ES-I3 (cell line): ENCODE measurements around the gene EIF4B.

Experiments
- H3K36me3 ChIP-seq: 2 replicates; pipeline ENCODE4 v1.6.1; 2013; ENCODE audit warnings: mild to moderate bottlenecking, low read length, control low read depth, moderate library complexity; ENCODE audit not compliant: insufficient read depth
- H3K4me1 ChIP-seq: 2 replicates; pipeline ENCODE4 v1.6.1; 2013; ENCODE audit warnings: mild to moderate bottlenecking, control low read depth, low read length; ENCODE audit not compliant: insufficient read depth
- H3K9ac ChIP-seq: 2 replicates; pipeline ENCODE4 v1.6.1; 2013; ENCODE audit warnings: low read depth, mild to moderate bottlenecking, low read length, moderate library complexity
- H3K9me3 ChIP-seq: 2 replicates; pipeline ENCODE4 v1.6.1; 2013; ENCODE audit warnings: mild to moderate bottlenecking, low read length, moderate library complexity; ENCODE audit not compliant: control insufficient read depth, insufficient read depth

Gene EIF4B

GRCh38 chr12:53046655-53047220 is 40.5 kb downstream of the EIF4B start:
- H3K36me3 ChIP-seq = no peaks in the 10 kb centered on the region
- H3K9me3 ChIP-seq = no peaks in the 10 kb centered on the region
- H3K9ac ChIP-seq = peak overlapping the region; percentile 79
- H3K4me1 ChIP-seq = peaks cover 47% of the 10 kb centered on the region

GRCh38 chr12:53047221-53048032 is 41.2 kb downstream of the EIF4B start:
- peaks cover 48% of the 10 kb centered on the region for H3K4me1 ChIP-seq
- no peaks in the 10 kb centered on the region for H3K36me3 ChIP-seq
- H3K9ac ChIP-seq = peak overlapping the region; percentile 79
- H3K9me3 ChIP-seq = no peaks in the 10 kb centered on the region

- Histone ChIP-seq H3K36me3 (no peaks in the 10 kb centered on the region), H3K9me3 (no peaks in the 10 kb centered on the region), H3K4me1 (peaks cover 49% of the 10 kb centered on the region), H3K9ac (peak overlapping the region; percentile 61)
These were observed 42.0 kb downstream of the EIF4B start for GRCh38 chr12:53048033-53048779.

GRCh38 chr12:53048780-53049401 is 42.6 kb downstream of the EIF4B start:
- Histone ChIP-seq H3K36me3 (no peaks in the 10 kb centered on the region), H3K9me3 (no peaks in the 10 kb centered on the region), H3K4me1 (peaks cover 51% of the 10 kb centered on the region), H3K9ac (peak overlapping the region; percentile 22; the same call in 1 of the 2 replicates)

GRCh38 chr12:53049571-53050318 is 43.5 kb downstream of the EIF4B start, which contains the start of gene TNS2:
Gene TNS2, plus strand, starts transcription at chr12:53050065. Its CDS starts 121 bp downstream, at chr12:53050186.
- H3K4me1 ChIP-seq = peaks cover 47% of the 10 kb centered on the region
- H3K9me3 ChIP-seq = no peaks in the 10 kb centered on the region
- peak within 1 kb of the TSS; percentile 22; the same call in 1 of the 2 replicates for H3K9ac ChIP-seq
- H3K36me3 ChIP-seq = no peaks in the 10 kb centered on the region

GRCh38 chr12:53050426-53051057 is 44.3 kb downstream of the EIF4B start:
- no peaks in the 10 kb centered on the region for H3K36me3 ChIP-seq
- peak overlapping the region; percentile 22; the same call in 1 of the 2 replicates for H3K9ac ChIP-seq
- peaks cover 39% of the 10 kb centered on the region for H3K4me1 ChIP-seq
- no peaks in the 10 kb centered on the region for H3K9me3 ChIP-seq

- Histone ChIP-seq H3K4me1 (peaks cover 35% of the 10 kb centered on the region), H3K9me3 (no peaks in the 10 kb centered on the region), H3K9ac (no peak overlapping the region), H3K36me3 (no peaks in the 10 kb centered on the region)
These were observed 45.0 kb downstream of the EIF4B start for GRCh38 chr12:53051058-53051880.

- H3K4me1 ChIP-seq = peaks cover 35% of the 10 kb centered on the region
These were observed 45.7 kb downstream of the EIF4B start for GRCh38 chr12:53051881-53052412.

GRCh38 chr12:53052419-53053217 is 46.4 kb downstream of the EIF4B start:
- H3K4me1 ChIP-seq = peaks cover 35% of the 10 kb centered on the region

More at GRCh38 chr12:53051881-53052412, 45.7 kb downstream of the EIF4B start:
- Histone ChIP-seq H3K36me3 (no peaks in the 10 kb centered on the region), H3K9me3 (no peaks in the 10 kb centered on the region), H3K9ac (no peak overlapping the region)

GRCh38 chr12:53053218-53054111 is 47.2 kb downstream of the EIF4B start:
- H3K36me3 ChIP-seq = no peaks in the 10 kb centered on the region
- H3K9ac ChIP-seq = peak overlapping the region; percentile 98; the same call in 1 of the 2 replicates
- H3K4me1 ChIP-seq = peaks cover 28% of the 10 kb centered on the region
- H3K9me3 ChIP-seq = no peaks in the 10 kb centered on the region

More at GRCh38 chr12:53052419-53053217, 46.4 kb downstream of the EIF4B start:
- Histone ChIP-seq H3K9me3 (no peaks in the 10 kb centered on the region), H3K36me3 (no peaks in the 10 kb centered on the region), H3K9ac (no peak overlapping the region)
